Fibroblast of lung (primary cell): Measurements from ENCODE around the gene IGSF22. TPM values are rescaled to one million over a fixed set of nuclear protein-coding genes. Genes with fewer than 3 reads are reported as not detected.

Experiments
- DNase-seq, 2 donors: peaks; one replicate each; pipeline versions ENCODE4 v3.0.0 to v3.0.0-alpha.2; 2010; ENCODE audit warnings: low read depth in 2 of 2
- H2AFZ ChIP-seq: 2 replicates; pipeline ENCODE4 v1.5.1; 2012; ENCODE audit warnings: low read length, control low read depth, inconsistent platforms
- H3K27ac ChIP-seq: 2 replicates; pipeline ENCODE4 v1.5.1; 2011; ENCODE audit warnings: low read length, control low read depth; ENCODE audit not compliant: insufficient read depth
- H3K27me3 ChIP-seq: 2 replicates; pipeline ENCODE4 v1.5.1; 2011; ENCODE audit warnings: mild to moderate bottlenecking, low read length; ENCODE audit not compliant: control insufficient read depth, insufficient read depth
- H3K36me3 ChIP-seq: 2 replicates; pipeline ENCODE4 v1.5.1; 2011; ENCODE audit warnings: low read length; ENCODE audit not compliant: control insufficient read depth, insufficient read depth
- H3K4me1 ChIP-seq: 2 replicates; pipeline ENCODE4 v1.5.1; 2011; ENCODE audit warnings: low read length; ENCODE audit not compliant: control insufficient read depth, insufficient read depth; ENCODE audit errors: extremely low read depth
- H3K4me2 ChIP-seq: 2 replicates; pipeline ENCODE4 v1.5.1; 2011; ENCODE audit warnings: low read length, control low read depth; ENCODE audit not compliant: insufficient read depth; ENCODE audit errors: extremely low read depth
- H3K4me3 ChIP-seq, 4 experiments: fragments of 200-600 bp in 1 of 4; sonication (generic) in 1 of 4; replicated peaks in 1 of 4; 2 replicates each; pipeline ENCODE4 v1.5.1; 2011 to 2016; ENCODE audit warnings: low read length in 4 of 4, low read depth in 3 of 4, mild to moderate bottlenecking in 3 of 4, control low read depth in 2 of 4, inconsistent platforms in 1 of 4, mixed read lengths in 1 of 4; ENCODE audit not compliant: insufficient read depth in 1 of 4; ENCODE audit errors: control extremely low read depth in 1 of 4
- H3K79me2 ChIP-seq: 2 replicates; pipeline ENCODE4 v1.5.1; 2012; ENCODE audit warnings: mild to moderate bottlenecking, low read length, inconsistent platforms; ENCODE audit not compliant: control insufficient read depth, insufficient read depth
- H3K9ac ChIP-seq: 2 replicates; pipeline ENCODE4 v1.5.1; 2011; ENCODE audit warnings: mild to moderate bottlenecking, low read length, control low read depth; ENCODE audit not compliant: insufficient read depth
- H3K9me3 ChIP-seq: 2 replicates; pipeline ENCODE4 v1.5.1; 2012; ENCODE audit warnings: low read depth, low read length; ENCODE audit not compliant: control insufficient read depth, insufficient read depth
- H4K20me1 ChIP-seq: 2 replicates; pipeline ENCODE4 v1.5.1; 2011; ENCODE audit warnings: low read length; ENCODE audit not compliant: control insufficient read depth, insufficient read depth; ENCODE audit errors: extremely low read depth
- EZH2 ChIP-seq: IDR thresholded peaks from 2 replicates; pipeline ENCODE4 v1.5.1; 2012; ENCODE audit warnings: low read length, control low read depth, mild to moderate bottlenecking; ENCODE audit errors: missing control alignments
- polyA plus RNA-seq, 2 donors: library from polyadenylated mRNA; depleted of rRNA in 1 of 2; stranded (reverse) in 1 of 2; unstranded in 1 of 2; fragments of >200 nt; gene quantifications; 2 replicates each; pipeline ENCODE4 v1.2.1, GENCODE V29; 2011 to 2012; ENCODE audit warnings: missing spikeins in 1 of 2
- total RNA-seq: library from RNA; depleted of rRNA; stranded (reverse); fragments of >200 nt; gene quantifications from 2 replicates; pipeline ENCODE4 v1.2.1, GENCODE V29; 2014
- TF ChIP-seq, protein P1 (sequence below), 2 donors: IDR thresholded peaks in 1 of 2; conservative IDR thresholded peaks in 1 of 2; 1 replicate in 1 of 2; 2 replicates in 1 of 2; pipeline ENCODE4 v1.5.1; 2011 to 2012; ENCODE audit warnings: low read length in 2 of 2, control low read depth in 1 of 2, inconsistent platforms in 1 of 2, low read depth in 1 of 2, mild to moderate bottlenecking in 1 of 2

Gene IGSF22
- total and polyA plus RNA-seq, 2 donors (not counting 1 experiment from before 2014, with no cell fraction given): under 0.01 TPM; not detected in 1

DNA sequence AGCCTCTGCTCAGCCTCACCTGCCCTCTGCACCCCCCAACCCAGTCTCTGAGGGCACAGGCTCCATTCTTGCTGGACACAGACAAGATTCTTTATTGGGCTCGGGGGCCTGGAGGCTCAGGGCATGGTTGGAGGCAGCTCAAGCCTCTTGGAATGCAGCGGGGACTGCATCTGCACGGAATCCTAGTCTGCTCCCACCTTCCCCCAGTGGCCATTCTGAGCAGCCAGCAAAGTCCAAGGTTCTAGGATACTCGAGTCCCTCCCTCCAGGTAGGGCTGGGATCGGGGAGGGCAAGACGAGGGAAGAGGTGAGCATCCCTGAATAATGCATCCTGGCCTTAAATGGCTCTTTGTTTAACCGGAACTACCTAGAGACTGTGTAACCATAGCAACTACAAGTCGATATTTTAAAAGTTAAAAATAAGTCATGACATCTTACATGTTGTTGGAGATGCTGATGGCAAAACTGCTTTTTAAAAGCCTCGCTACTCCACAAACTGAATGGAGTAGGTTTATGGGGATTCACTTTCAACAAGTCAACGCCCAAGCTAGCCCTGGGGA, 10.7 kb upstream of the IGSF22 start:
- Histone ChIP-seq H2AFZ (no peak overlapping the region), H3K4me3 (no peak overlapping the region), H3K79me2 (no peaks in the 10 kb centered on the region), H3K9ac (no peak overlapping the region), H3K27ac (no peak overlapping the region), H3K4me2 (no peak overlapping the region), H3K27me3 (no peaks in the 10 kb centered on the region), H3K4me1 (no peaks in the 10 kb centered on the region), H3K9me3 (no peaks in the 10 kb centered on the region), H3K36me3 (no peaks in the 10 kb centered on the region), H4K20me1 (no peaks in the 10 kb centered on the region)
- no peak for DNase-seq
- TF ChIP-seq EZH2: no peak
- TF ChIP-seq, protein P1, sequence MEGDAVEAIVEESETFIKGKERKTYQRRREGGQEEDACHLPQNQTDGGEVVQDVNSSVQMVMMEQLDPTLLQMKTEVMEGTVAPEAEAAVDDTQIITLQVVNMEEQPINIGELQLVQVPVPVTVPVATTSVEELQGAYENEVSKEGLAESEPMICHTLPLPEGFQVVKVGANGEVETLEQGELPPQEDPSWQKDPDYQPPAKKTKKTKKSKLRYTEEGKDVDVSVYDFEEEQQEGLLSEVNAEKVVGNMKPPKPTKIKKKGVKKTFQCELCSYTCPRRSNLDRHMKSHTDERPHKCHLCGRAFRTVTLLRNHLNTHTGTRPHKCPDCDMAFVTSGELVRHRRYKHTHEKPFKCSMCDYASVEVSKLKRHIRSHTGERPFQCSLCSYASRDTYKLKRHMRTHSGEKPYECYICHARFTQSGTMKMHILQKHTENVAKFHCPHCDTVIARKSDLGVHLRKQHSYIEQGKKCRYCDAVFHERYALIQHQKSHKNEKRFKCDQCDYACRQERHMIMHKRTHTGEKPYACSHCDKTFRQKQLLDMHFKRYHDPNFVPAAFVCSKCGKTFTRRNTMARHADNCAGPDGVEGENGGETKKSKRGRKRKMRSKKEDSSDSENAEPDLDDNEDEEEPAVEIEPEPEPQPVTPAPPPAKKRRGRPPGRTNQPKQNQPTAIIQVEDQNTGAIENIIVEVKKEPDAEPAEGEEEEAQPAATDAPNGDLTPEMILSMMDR (conservative IDR thresholded peaks at IDR 0.05 in 1 of 2, IDR thresholded peaks at IDR 0.05 in 1 of 2; ENCODE audit: low read depth in 1 of 2, low read length in 2 of 2): no peak

DNA sequence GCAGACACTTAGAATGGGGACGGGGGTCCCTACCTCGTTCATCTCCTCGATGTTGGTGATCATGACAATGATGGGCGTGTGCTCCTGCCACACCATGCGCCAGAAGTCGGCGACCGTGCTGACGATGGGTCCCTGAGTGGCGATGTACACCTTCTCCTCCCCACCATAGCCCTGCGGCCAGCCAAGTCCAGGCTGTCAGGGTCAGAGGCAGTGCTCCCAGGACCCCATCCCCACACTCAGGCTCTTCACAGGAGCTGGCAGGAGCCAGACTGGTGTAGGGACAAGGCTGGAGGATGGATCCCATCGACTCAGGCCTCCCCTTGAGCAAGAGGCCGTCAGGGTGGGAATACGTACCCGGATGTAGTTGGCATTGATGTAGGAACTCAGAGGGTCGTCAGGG, 7.2 kb upstream of the IGSF22 start:
- Histone ChIP-seq H3K4me3 (no peak overlapping the region), H2AFZ (no peak overlapping the region), H4K20me1 (no peaks in the 10 kb centered on the region), H3K4me2 (no peak overlapping the region), H3K36me3 (no peaks in the 10 kb centered on the region), H3K79me2 (no peaks in the 10 kb centered on the region), H3K4me1 (no peaks in the 10 kb centered on the region), H3K9ac (no peak overlapping the region), H3K27me3 (no peaks in the 10 kb centered on the region), H3K9me3 (no peaks in the 10 kb centered on the region), H3K27ac (no peak overlapping the region)
- TF ChIP-seq EZH2: no peak
- TF ChIP-seq, protein P1 (conservative IDR thresholded peaks at IDR 0.05 in 1 of 2, IDR thresholded peaks at IDR 0.05 in 1 of 2; ENCODE audit: low read depth in 1 of 2, low read length in 2 of 2): no peak
- no peak for DNase-seq

DNA sequence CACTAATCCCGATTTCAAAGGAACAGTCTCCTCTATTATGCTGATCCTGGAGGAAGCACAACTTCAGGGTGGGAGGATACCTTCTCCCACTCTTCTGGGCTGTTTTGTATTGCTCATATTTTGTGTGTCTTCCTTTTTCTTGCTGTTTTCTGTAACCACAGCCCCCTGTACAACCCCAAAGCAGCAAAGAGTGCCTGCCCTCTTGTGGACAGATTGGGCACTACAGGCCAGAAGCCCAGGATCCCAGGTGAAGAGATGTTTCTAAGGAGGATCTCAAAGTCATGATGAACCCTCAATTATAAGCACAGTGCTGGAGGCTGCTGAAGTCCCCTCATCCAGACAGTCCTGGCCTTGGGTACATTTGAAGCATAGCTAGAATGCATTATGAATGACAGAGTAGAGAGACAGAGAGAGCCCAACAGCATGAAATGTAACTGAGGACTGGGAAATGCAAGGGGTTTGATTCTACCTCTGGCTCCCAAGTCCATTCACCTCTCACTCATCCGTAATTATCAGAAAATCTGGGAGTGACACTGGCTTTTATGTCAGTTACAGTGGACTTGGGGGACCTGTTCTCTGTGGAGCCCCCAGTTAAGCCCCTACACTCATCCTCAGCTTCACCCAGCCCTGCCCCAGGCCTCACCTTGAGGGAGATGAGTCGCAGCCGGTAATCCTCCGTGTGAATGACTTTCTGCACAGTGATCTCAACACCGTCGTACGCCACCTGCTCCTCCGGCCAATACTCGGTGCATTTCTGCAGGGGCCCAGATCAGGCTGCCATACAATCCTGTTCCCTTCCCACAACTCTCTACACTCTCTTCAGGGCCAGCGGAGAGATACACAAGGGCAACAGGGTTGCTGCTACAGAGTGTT, 6.2 kb upstream of the IGSF22 start:
- Histone ChIP-seq H4K20me1 (no peaks in the 10 kb centered on the region), H3K36me3 (no peaks in the 10 kb centered on the region), H3K27me3 (no peaks in the 10 kb centered on the region), H3K9me3 (no peaks in the 10 kb centered on the region), H2AFZ (no peak overlapping the region), H3K79me2 (no peaks in the 10 kb centered on the region), H3K9ac (no peak overlapping the region), H3K4me3 (no peak overlapping the region), H3K4me1 (no peaks in the 10 kb centered on the region), H3K4me2 (no peak overlapping the region), H3K27ac (no peak overlapping the region)
- peak; percentile 18 to 47 for DNase-seq
- TF ChIP-seq, protein P1 (conservative IDR thresholded peaks at IDR 0.05 in 1 of 2, IDR thresholded peaks at IDR 0.05 in 1 of 2; ENCODE audit: low read depth in 1 of 2, low read length in 2 of 2): peak; percentile 99 to 100
- no peak for TF ChIP-seq EZH2
